Gastroesophageal sphincter (tissue), 3 donors: ENCODE data around the gene ADD3.

Experiments
- CTCF ChIP-seq, 4 experiments: fragments of 200-600 bp in 2 of 4; fragments of 450-650 bp in 2 of 4; sonication (generic) in 1 of 4; IDR thresholded peaks; one replicate each; pipeline ENCODE4 v1.5.1; 2017 to 2019; ENCODE audit warnings: antibody characterized with exemption in 4 of 4, mild to moderate bottlenecking in 2 of 4, moderate library complexity in 2 of 4
- EP300 ChIP-seq: sonication (generic); formaldehyde crosslinking; IDR thresholded peaks from one replicate; pipeline ENCODE4 v1.6.1; 2017; ENCODE audit warnings: antibody characterized with exemption, mild to moderate bottlenecking
- POLR2A ChIP-seq, 2 donors: fragments of 450-650 bp; IDR thresholded peaks; one replicate each; pipeline ENCODE4 v1.6.1; 2017; ENCODE audit warnings: antibody characterized with exemption in 2 of 2, mild to moderate bottlenecking in 2 of 2, moderate library complexity in 1 of 2
- POLR2AphosphoS5 ChIP-seq: sonication (generic); formaldehyde crosslinking; IDR thresholded peaks from one replicate; pipeline ENCODE4 v1.6.1; 2017; ENCODE audit warnings: antibody characterized with exemption

- no peak for TF ChIP-seq CTCF (IDR thresholded peaks at IDR 0.05)
- TF ChIP-seq POLR2A (IDR thresholded peaks at IDR 0.05): no peak
- TF ChIP-seq POLR2AphosphoS5: no peak
- no peak for TF ChIP-seq EP300
These were observed 148.3 kb downstream of the ADD3 start for GRCh38 chr10:110156046-110156445.
